PC-3 (cell line): ENCODE measurements around the gene HMG20A. TPM values are rescaled to one million over a fixed set of nuclear protein-coding genes. Genes with fewer than 3 reads are reported as not detected.

Experiments used
- ATAC-seq: fragments of 200-7000 bp; cut with Tn5 transposase; 2 replicates; pipeline ENCODE4 v1.9.1; 2020; ENCODE audit warnings: mild to moderate bottlenecking, moderate library complexity
- BruUV-seq: library from RNA; stranded (reverse); fragments of 400-500 nt; replicated peaks from 2 replicates; lab custom pipeline; 2021; lab: Mats Ljungman, UMichigan
- CTCF ChIA-PET: fragments of 300-600 bp; sonication (Branson Sonifier 250); formaldehyde crosslinking; loops from one replicate; lab custom pipeline; 2022; ENCODE audit warnings: antibody characterized with exemption; lab: Charles Lee
- POLR2A ChIA-PET: fragments of 300-600 bp; sonication (Branson Sonifier 250); formaldehyde crosslinking; loops from one replicate; lab custom pipeline; 2022; ENCODE audit warnings: antibody characterized with exemption; ENCODE audit not compliant: unreplicated experiment; lab: Charles Lee
- DNase-seq: peaks from one replicate; pipeline ENCODE4 v3.0.0-alpha.2; 2015
- H2AFZ ChIP-seq: fragments of 300-600 bp; sonication (generic); 2 replicates; pipeline ENCODE4 v1.6.0; 2016; ENCODE audit warnings: antibody characterized with exemption, low read length
- H3F3A ChIP-seq: fragments of 300-600 bp; sonication (generic); one replicate; pipeline ENCODE4 v1.6.0; 2017; ENCODE audit warnings: antibody characterized with exemption, low read length, control low read depth, mild to moderate bottlenecking; ENCODE audit not compliant: unreplicated experiment
- H3K27ac ChIP-seq: fragments of 300-600 bp; sonication (generic); 2 replicates; pipeline ENCODE4 v1.5.1; 2016; ENCODE audit warnings: mild to moderate bottlenecking, low read length
- H3K27me3 ChIP-seq: fragments of 300-600 bp; sonication (generic); 2 replicates; pipeline ENCODE4 v1.6.1; 2016; ENCODE audit warnings: low read length, mixed read lengths
- H3K36me3 ChIP-seq: fragments of 300-600 bp; sonication (generic); 2 replicates; pipeline ENCODE4 v1.6.1; 2016; ENCODE audit warnings: low read depth, mixed run types, low read length, mixed read lengths
- H3K4me1 ChIP-seq: fragments of 300-600 bp; sonication (generic); 2 replicates; pipeline ENCODE4 v1.5.1; 2016; ENCODE audit warnings: low read length; ENCODE audit not compliant: insufficient read depth
- H3K4me2 ChIP-seq: fragments of 300-600 bp; sonication (generic); 2 replicates; pipeline ENCODE4 v1.6.0; 2016; ENCODE audit warnings: low read length
- H3K4me3 ChIP-seq: fragments of 300-600 bp; sonication (generic); 2 replicates; pipeline ENCODE4 v1.5.1; 2016; ENCODE audit warnings: mild to moderate bottlenecking, low read length, mixed read lengths
- H3K79me2 ChIP-seq: fragments of 300-600 bp; sonication (generic); 2 replicates; pipeline ENCODE4 v1.6.1; 2017; ENCODE audit warnings: low read length, mixed read lengths
- H3K9ac ChIP-seq: fragments of 300-600 bp; sonication (generic); 2 replicates; pipeline ENCODE4 v1.6.0; 2016; ENCODE audit warnings: mild to moderate bottlenecking, low read length
- H3K9me2 ChIP-seq: fragments of 300-600 bp; sonication (generic); replicated peaks from 2 replicates; pipeline ENCODE4 v1.6.1; 2016; ENCODE audit warnings: mixed run types, low read length, mixed read lengths
- H3K9me3 ChIP-seq: fragments of 300-600 bp; sonication (generic); 2 replicates; pipeline ENCODE4 v1.6.1; 2016; ENCODE audit warnings: low read length, mixed read lengths
- H4K20me1 ChIP-seq: fragments of 300-600 bp; sonication (generic); 2 replicates; pipeline ENCODE4 v1.6.1; 2016; ENCODE audit warnings: low read length, mixed read lengths
- EZH2 ChIP-seq: fragments of 300-600 bp; sonication (generic); IDR thresholded peaks from one replicate; pipeline ENCODE4 v1.6.1; 2017; ENCODE audit warnings: antibody characterized with exemption, mild to moderate bottlenecking, low read length; ENCODE audit not compliant: unreplicated experiment
- EZH2phosphoT487 ChIP-seq: fragments of 300-600 bp; sonication (generic); IDR thresholded peaks from 2 replicates; pipeline ENCODE4 v1.6.1; 2018; ENCODE audit warnings: mild to moderate bottlenecking, antibody characterized with exemption, low read length, borderline replicate concordance
- intact Hi-C: fragments of 100-400 bp; cut with micrococcal nuclease; formaldehyde crosslinking; loops from 2 replicates; pipeline ENCODE4 v1.9.0; 2023
- total RNA-seq: library from RNA; depleted of rRNA; stranded (reverse); fragments of >200 nt; gene quantifications from 2 replicates; pipeline ENCODE4 v1.2.3, GENCODE V29; 2014
- TF ChIP-seq, protein P1 (sequence below): fragments of 300-600 bp; sonication (generic); conservative IDR thresholded peaks from 2 replicates; pipeline ENCODE4 v1.5.1; 2017; ENCODE audit warnings: antibody characterized with exemption, low read depth, mild to moderate bottlenecking, low read length

The HMG20A gene
- total RNA-seq, 1 experiment from 2014 or later, result 17.6 TPM

DNA sequence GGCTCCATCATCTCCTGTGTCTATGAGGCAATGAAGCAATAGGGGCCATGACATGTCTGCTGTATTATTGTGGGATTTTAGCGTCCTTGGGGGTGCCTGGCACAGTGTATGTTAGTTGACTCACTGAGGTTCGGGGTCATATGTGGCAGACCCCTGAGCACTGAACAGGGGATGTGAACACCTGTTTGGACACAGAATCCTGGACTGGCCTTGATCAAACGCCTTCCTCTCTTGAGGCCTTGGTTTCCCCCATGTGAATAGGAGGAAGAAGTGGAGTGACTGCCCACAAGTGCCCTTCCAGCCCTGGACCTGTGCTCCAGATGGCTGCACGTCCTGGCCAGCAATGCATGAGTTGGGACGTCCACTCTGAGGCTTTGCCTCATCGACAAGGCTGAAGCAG is 84.2 kb downstream of the HMG20A start:
- intact Hi-C loops, result no loop called here
- Histone ChIP-seq H3K4me2 (no peak overlapping the region), H3K4me3 (no peak overlapping the region), H3K79me2 (no peaks in the 10 kb centered on the region), H3K27ac (no peak overlapping the region), H3K4me1 (peaks cover 32% of the 10 kb centered on the region), H3K36me3 (no peaks in the 10 kb centered on the region), H3K9ac (no peak overlapping the region), H4K20me1 (no peaks in the 10 kb centered on the region), H3K9me2 (no peaks in the 10 kb centered on the region), H3K27me3 (no peaks in the 10 kb centered on the region), H3F3A (no peaks in the 10 kb centered on the region), H3K9me3 (no peaks in the 10 kb centered on the region), H2AFZ (no peak overlapping the region)
- no TSS peak for BruUV-seq
- DNase-seq (no peak), ATAC-seq (no peak)
- TF ChIP-seq, protein P1, sequence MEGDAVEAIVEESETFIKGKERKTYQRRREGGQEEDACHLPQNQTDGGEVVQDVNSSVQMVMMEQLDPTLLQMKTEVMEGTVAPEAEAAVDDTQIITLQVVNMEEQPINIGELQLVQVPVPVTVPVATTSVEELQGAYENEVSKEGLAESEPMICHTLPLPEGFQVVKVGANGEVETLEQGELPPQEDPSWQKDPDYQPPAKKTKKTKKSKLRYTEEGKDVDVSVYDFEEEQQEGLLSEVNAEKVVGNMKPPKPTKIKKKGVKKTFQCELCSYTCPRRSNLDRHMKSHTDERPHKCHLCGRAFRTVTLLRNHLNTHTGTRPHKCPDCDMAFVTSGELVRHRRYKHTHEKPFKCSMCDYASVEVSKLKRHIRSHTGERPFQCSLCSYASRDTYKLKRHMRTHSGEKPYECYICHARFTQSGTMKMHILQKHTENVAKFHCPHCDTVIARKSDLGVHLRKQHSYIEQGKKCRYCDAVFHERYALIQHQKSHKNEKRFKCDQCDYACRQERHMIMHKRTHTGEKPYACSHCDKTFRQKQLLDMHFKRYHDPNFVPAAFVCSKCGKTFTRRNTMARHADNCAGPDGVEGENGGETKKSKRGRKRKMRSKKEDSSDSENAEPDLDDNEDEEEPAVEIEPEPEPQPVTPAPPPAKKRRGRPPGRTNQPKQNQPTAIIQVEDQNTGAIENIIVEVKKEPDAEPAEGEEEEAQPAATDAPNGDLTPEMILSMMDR, result no peak
- no peak for TF ChIP-seq EZH2
- no peak for TF ChIP-seq EZH2phosphoT487
- ChIA-PET POLR2A (no interaction called here), CTCF (no interaction called here)

DNA sequence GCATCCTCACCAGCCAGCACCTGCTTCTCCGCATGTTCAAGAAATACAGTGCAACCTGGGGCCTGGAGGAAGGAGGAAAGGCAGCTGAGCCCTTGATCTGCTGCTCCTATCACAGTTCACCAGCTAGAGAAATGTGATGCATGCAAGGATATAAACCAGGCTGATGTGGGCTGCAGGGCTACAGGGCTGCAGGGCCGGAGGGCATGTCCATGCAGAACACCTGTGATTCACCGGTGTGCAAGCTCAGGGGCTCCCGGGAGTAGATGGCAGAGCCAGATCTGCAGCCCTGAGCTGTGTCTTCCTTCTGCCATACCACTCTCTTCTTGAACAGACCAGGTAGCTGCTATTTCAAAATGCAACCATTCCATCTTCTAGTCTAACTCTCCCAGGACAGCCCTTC is 84.9 kb downstream of the HMG20A start:
- BruUV-seq, result no TSS peak
- ATAC-seq, result no peak
- Histone ChIP-seq H3K4me3 (no peak overlapping the region), H3K79me2 (no peaks in the 10 kb centered on the region), H3K27me3 (no peaks in the 10 kb centered on the region), H3K4me2 (no peak overlapping the region), H3K27ac (no peak overlapping the region), H3K9me2 (no peaks in the 10 kb centered on the region), H2AFZ (no peak overlapping the region), H3K9ac (no peak overlapping the region), H3K36me3 (no peaks in the 10 kb centered on the region), H3K9me3 (no peaks in the 10 kb centered on the region), H3K4me1 (peaks cover 32% of the 10 kb centered on the region), H4K20me1 (no peaks in the 10 kb centered on the region), H3F3A (no peaks in the 10 kb centered on the region)
- no peak for DNase-seq
- ChIA-PET POLR2A (no interaction called here), CTCF (no interaction called here)
- TF ChIP-seq EZH2phosphoT487, result no peak
- TF ChIP-seq, protein P1, result no peak
- no peak for TF ChIP-seq EZH2
- intact Hi-C loops, result no loop called here

DNA sequence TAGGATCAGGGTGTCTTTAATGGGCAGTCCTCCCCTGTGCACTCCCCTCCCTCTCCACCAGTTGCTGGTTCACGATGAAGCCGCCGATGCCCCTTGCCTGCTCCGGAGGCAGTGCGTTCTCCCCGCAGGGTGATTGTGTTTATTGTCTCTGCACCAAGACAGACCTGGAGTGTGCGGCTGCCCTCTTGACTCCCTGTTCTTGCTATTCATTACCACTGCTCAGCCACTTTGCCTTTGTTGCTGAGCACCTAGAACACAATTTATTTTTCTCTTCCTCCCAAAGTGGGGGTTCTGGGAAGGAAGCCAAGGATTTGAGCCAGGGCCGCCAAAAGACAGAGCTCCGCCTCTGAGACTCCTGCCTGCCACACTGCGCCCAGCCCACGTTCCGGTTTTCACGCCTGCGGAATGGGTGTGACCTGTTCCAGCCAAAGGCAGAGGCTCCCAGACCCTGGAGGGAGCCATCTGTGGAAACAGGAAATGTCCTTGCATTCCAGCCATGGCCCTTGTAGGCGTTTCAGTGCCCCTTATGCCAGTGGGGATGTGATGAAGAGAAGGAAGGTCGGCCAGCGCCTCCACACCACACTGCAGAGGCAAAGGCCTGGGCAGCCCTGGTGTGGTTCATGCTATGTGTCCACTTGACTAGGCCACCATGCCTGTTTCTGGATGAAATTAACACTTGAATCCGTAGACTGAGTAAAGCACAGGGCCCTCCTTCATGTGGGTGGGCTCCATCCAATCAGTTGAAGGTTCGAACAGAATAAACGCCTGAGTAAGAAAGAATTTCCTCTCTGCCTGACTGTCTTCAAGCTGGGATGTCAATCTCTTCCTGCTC is 85.8 kb downstream of the HMG20A start:
- peak overlapping the region; percentile 67 for H3K4me2 ChIP-seq
- ChIA-PET POLR2A (no interaction called here), CTCF (no interaction called here)
- no peaks in the 10 kb centered on the region for H3K79me2 ChIP-seq
- H3F3A ChIP-seq, result no peaks in the 10 kb centered on the region
- no peaks in the 10 kb centered on the region for H4K20me1 ChIP-seq
- no peak for DNase-seq
- H3K9ac ChIP-seq, result no peak overlapping the region
- no peaks in the 10 kb centered on the region for H3K9me2 ChIP-seq
- no peaks in the 10 kb centered on the region for H3K27me3 ChIP-seq
- no peak for ATAC-seq
- no peak overlapping the region for H2AFZ ChIP-seq
- peaks cover 32% of the 10 kb centered on the region for H3K4me1 ChIP-seq
- BruUV-seq, result no TSS peak
- intact Hi-C loops, result no loop called here
- no peak for TF ChIP-seq EZH2
- TF ChIP-seq, protein P1, result no peak
- TF ChIP-seq EZH2phosphoT487, result no peak
- H3K27ac ChIP-seq, result peak overlapping the region; percentile 88
- H3K36me3 ChIP-seq, result no peaks in the 10 kb centered on the region
- H3K9me3 ChIP-seq, result no peaks in the 10 kb centered on the region
- H3K4me3 ChIP-seq, result no peak overlapping the region
